HepG2 (cell line): ENCODE data around the gene PGS1. TPM values are rescaled to one million over a fixed set of nuclear protein-coding genes. Genes with fewer than 3 reads are reported as not detected.

Experiments
- ARID3A ChIP-seq: IDR thresholded peaks from 2 replicates; pipeline ENCODE4 v1.6.1; 2012; ENCODE audit warnings: low read depth, low read length, improper control_type of control experiment
- CEBPZ ChIP-seq: IDR thresholded peaks from 2 replicates; pipeline ENCODE4 v1.6.1; 2012; ENCODE audit warnings: low read length, improper control_type of control experiment
- HNF4A ChIP-seq: sonication (generic); formaldehyde crosslinking; IDR thresholded peaks from 2 replicates; pipeline ENCODE4 v1.4.0; 2020; ENCODE audit warnings: missing genetic modification reagents
- LCORL ChIP-seq, 2 experiments: fragments of 450-650 bp in 1 of 2; sonication (generic) in 1 of 2; formaldehyde crosslinking in 1 of 2; IDR thresholded peaks; 2 replicates each; pipeline versions ENCODE4 v1.5.0 to v1.6.1; 2017 to 2020; ENCODE audit warnings: antibody characterized with exemption in 1 of 2, missing genetic modification reagents in 1 of 2
- MLLT10 ChIP-seq: sonication (generic); formaldehyde crosslinking; IDR thresholded peaks from 2 replicates; pipeline ENCODE4 v1.4.0; 2020; ENCODE audit warnings: missing genetic modification reagents
- PITX1 ChIP-seq: sonication (generic); formaldehyde crosslinking; IDR thresholded peaks from 2 replicates; pipeline ENCODE4 v1.5.1; 2020; ENCODE audit warnings: mild to moderate bottlenecking, missing genetic modification reagents
- RBFOX2 ChIP-seq: fragments of 200-400 bp; formaldehyde crosslinking; IDR thresholded peaks from 2 replicates; pipeline ENCODE4 v1.6.1; 2017; ENCODE audit warnings: low read depth, mild to moderate bottlenecking, low read length
- SNRNP70 ChIP-seq: fragments of 200-400 bp; formaldehyde crosslinking; IDR thresholded peaks from 2 replicates; pipeline ENCODE4 v1.6.1; 2017; ENCODE audit warnings: mild to moderate bottlenecking, low read depth, low read length, moderate library complexity
- TBX3 ChIP-seq: fragments of 450-650 bp; IDR thresholded peaks from 2 replicates; pipeline ENCODE4 v1.6.1; 2017; ENCODE audit warnings: antibody characterized with exemption, mild to moderate bottlenecking, inconsistent platforms, borderline replicate concordance
- ZC3H4 ChIP-seq: sonication (generic); formaldehyde crosslinking; IDR thresholded peaks from 2 replicates; pipeline ENCODE4 v1.4.0; 2020; ENCODE audit warnings: missing genetic modification reagents, borderline replicate concordance
- ZNF234 ChIP-seq: sonication (generic); formaldehyde crosslinking; conservative IDR thresholded peaks from 2 replicates; pipeline ENCODE4 v1.5.1; 2020; ENCODE audit warnings: mild to moderate bottlenecking, missing genetic modification reagents
- ZNF296 ChIP-seq: sonication (generic); formaldehyde crosslinking; conservative IDR thresholded peaks from 2 replicates; pipeline ENCODE4 v1.5.0; 2020; ENCODE audit warnings: mild to moderate bottlenecking, missing genetic modification reagents
- ZNF317 ChIP-seq: sonication (generic); formaldehyde crosslinking; IDR thresholded peaks from 2 replicates; pipeline ENCODE4 v1.5.0; 2020; ENCODE audit warnings: mild to moderate bottlenecking, missing genetic modification reagents
- ZNF367 ChIP-seq: sonication (generic); formaldehyde crosslinking; IDR thresholded peaks from 2 replicates; pipeline ENCODE4 v1.4.0; 2020; ENCODE audit warnings: missing genetic modification reagents, borderline replicate concordance
- ZNF414 ChIP-seq: sonication (generic); formaldehyde crosslinking; IDR thresholded peaks from 2 replicates; pipeline ENCODE4 v1.5.0; 2020; ENCODE audit warnings: missing genetic modification reagents
- ZNF546 ChIP-seq: sonication (generic); formaldehyde crosslinking; conservative IDR thresholded peaks from 2 replicates; pipeline ENCODE4 v1.8.1; 2023; ENCODE audit warnings: mild to moderate bottlenecking, missing genetic modification reagents
- ZNF768 ChIP-seq: sonication (generic); formaldehyde crosslinking; IDR thresholded peaks from 2 replicates; pipeline ENCODE4 v1.4.0; 2020; ENCODE audit warnings: missing genetic modification reagents
- polyA plus RNA-seq, 8 experiments: library from polyadenylated mRNA; depleted of rRNA in 3 of 8; stranded (reverse) in 7 of 8; unstranded in 1 of 8; fragments of >200 nt; fragmentation: Illumina TruSeq in 4 of 8; extraction: Trizol in 4 of 8; gene quantifications; 2 replicates each; pipeline versions ENCODE4 v1.2.1 to v1.2.3, GENCODE V29; 2011 to 2016; ENCODE audit warnings: low read depth in 4 of 8, missing spikeins in 1 of 8, mixed read lengths in 1 of 8; ENCODE audit not compliant: insufficient read depth in 1 of 8
- total RNA-seq, 5 experiments: library from RNA; depleted of rRNA; stranded (reverse); fragments of >200 nt; fragmentation: Illumina TruSeq; extraction: Trizol; gene quantifications; 2 replicates each; pipeline ENCODE4 v1.2.3, GENCODE V29; 2016; ENCODE audit warnings: low read depth in 1 of 5
- TF ChIP-seq, protein P1 (sequence below): sonication (generic); formaldehyde crosslinking; IDR thresholded peaks from 2 replicates; pipeline ENCODE4 v1.4.0; 2020; ENCODE audit warnings: mild to moderate bottlenecking, missing genetic modification reagents
- TF ChIP-seq, protein P2 (sequence below): sonication (generic); formaldehyde crosslinking; conservative IDR thresholded peaks from 2 replicates; pipeline ENCODE4 v1.4.0; 2020; ENCODE audit warnings: missing genetic modification reagents

Gene PGS1
- total and polyA plus RNA-seq, 2 of the 13 experiments (the other 11 are each of a cell fraction or from before 2014, with no cell fraction given): 25.9 to 31.5 TPM

- TF ChIP-seq ZC3H4 (CRISPR knock-in tag): no peak
- peak; percentile 85; the same call in 1 of the 2 replicates for TF ChIP-seq ZNF296 (CRISPR knock-in tag)
- peak; percentile 72 for TF ChIP-seq ZNF768 (CRISPR knock-in tag)
- TF ChIP-seq CEBPZ: no peak
- peak; percentile 99 for TF ChIP-seq RBFOX2
- TF ChIP-seq LCORL (IDR thresholded peaks at IDR 0.05): no peak
- peak; percentile 86 for TF ChIP-seq LCORL (CRISPR knock-in tag; IDR thresholded peaks at IDR 0.05)
- TF ChIP-seq, protein P1, sequence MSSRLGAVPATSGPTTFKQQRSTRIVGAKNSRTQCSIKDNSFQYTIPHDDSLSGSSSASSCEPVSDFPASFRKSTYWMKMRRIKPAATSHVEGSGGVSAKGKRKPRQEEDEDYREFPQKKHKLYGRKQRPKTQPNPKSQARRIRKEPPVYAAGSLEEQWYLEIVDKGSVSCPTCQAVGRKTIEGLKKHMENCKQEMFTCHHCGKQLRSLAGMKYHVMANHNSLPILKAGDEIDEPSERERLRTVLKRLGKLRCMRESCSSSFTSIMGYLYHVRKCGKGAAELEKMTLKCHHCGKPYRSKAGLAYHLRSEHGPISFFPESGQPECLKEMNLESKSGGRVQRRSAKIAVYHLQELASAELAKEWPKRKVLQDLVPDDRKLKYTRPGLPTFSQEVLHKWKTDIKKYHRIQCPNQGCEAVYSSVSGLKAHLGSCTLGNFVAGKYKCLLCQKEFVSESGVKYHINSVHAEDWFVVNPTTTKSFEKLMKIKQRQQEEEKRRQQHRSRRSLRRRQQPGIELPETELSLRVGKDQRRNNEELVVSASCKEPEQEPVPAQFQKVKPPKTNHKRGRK (CRISPR knock-in tag): peak; percentile 69; the same call in 1 of the 2 replicates
- TF ChIP-seq ARID3A: no peak
- TF ChIP-seq ZNF367 (CRISPR knock-in tag): no peak
- no peak; the same call in 1 of the 2 replicates for TF ChIP-seq ZNF234 (CRISPR knock-in tag)
- peak; percentile 89 for TF ChIP-seq ZNF414 (CRISPR knock-in tag)
- no peak for TF ChIP-seq SNRNP70
- no peak for TF ChIP-seq MLLT10
- TF ChIP-seq, protein P2, sequence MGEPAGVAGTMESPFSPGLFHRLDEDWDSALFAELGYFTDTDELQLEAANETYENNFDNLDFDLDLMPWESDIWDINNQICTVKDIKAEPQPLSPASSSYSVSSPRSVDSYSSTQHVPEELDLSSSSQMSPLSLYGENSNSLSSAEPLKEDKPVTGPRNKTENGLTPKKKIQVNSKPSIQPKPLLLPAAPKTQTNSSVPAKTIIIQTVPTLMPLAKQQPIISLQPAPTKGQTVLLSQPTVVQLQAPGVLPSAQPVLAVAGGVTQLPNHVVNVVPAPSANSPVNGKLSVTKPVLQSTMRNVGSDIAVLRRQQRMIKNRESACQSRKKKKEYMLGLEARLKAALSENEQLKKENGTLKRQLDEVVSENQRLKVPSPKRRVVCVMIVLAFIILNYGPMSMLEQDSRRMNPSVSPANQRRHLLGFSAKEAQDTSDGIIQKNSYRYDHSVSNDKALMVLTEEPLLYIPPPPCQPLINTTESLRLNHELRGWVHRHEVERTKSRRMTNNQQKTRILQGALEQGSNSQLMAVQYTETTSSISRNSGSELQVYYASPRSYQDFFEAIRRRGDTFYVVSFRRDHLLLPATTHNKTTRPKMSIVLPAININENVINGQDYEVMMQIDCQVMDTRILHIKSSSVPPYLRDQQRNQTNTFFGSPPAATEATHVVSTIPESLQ: no peak
- TF ChIP-seq ZNF546 (CRISPR knock-in tag): peak; percentile 82; the same call in 1 of the 2 replicates
- TF ChIP-seq PITX1 (CRISPR knock-in tag): no peak; the same call in none of the 2 replicates
- TF ChIP-seq ZNF317 (CRISPR knock-in tag): 0 out of 2 replicates have a peak, but pooled peaks have one; percentile 17
- TF ChIP-seq TBX3: 0 out of 2 replicates have a peak, but pooled peaks have one; percentile 15
- no peak for TF ChIP-seq HNF4A (CRISPR knock-in tag)
Observed at GRCh38 chr17:78378225-78379130, at the start of gene PGS1 (continued).
